Osteoblast (primary cell): ENCODE data around the gene SCUBE1. TPM values are rescaled to one million over a fixed set of nuclear protein-coding genes. Genes with fewer than 3 reads are reported as not detected.

Experiments
- DNase-seq: peaks from one replicate; pipeline ENCODE4 v3.0.0; 2011; ENCODE audit warnings: low spot score, mixed read lengths; ENCODE audit not compliant: insufficient read length; ENCODE audit errors: missing footprints
- H2AFZ ChIP-seq: 2 replicates; pipeline ENCODE4 v1.6.0; 2011; ENCODE audit warnings: mild to moderate bottlenecking, low read length
- H3K27ac ChIP-seq: 2 replicates; pipeline ENCODE4 v1.5.1; 2011; ENCODE audit warnings: mild to moderate bottlenecking, low read depth, low read length, moderate library complexity
- H3K27me3 ChIP-seq: 2 replicates; pipeline ENCODE4 v1.6.0; 2012; ENCODE audit warnings: mild to moderate bottlenecking, control low read depth, inconsistent platforms, low read length, moderate library complexity; ENCODE audit not compliant: insufficient read depth
- H3K36me3 ChIP-seq: 2 replicates; pipeline ENCODE4 v1.5.1; 2011; ENCODE audit warnings: mild to moderate bottlenecking, low read length, control low read depth, moderate library complexity; ENCODE audit not compliant: insufficient read depth
- H3K4me1 ChIP-seq: 2 replicates; pipeline ENCODE4 v1.5.1; 2011; ENCODE audit warnings: mild to moderate bottlenecking, low read length, control low read depth, moderate library complexity; ENCODE audit not compliant: insufficient read depth
- H3K4me2 ChIP-seq: 2 replicates; pipeline ENCODE4 v1.6.0; 2011; ENCODE audit warnings: mild to moderate bottlenecking, low read length; ENCODE audit not compliant: insufficient read depth
- H3K4me3 ChIP-seq: fragments of 200-600 bp; sonication (generic); 3 replicates; pipeline ENCODE4 v1.5.1; 2012; ENCODE audit warnings: mild to moderate bottlenecking, low read length, inconsistent platforms; ENCODE audit not compliant: insufficient read depth
- H3K79me2 ChIP-seq: 2 replicates; pipeline ENCODE4 v1.6.0; 2012; ENCODE audit warnings: mild to moderate bottlenecking, low read length, control low read depth, inconsistent platforms; ENCODE audit not compliant: insufficient read depth
- H3K9me3 ChIP-seq: 2 replicates; pipeline ENCODE4 v1.5.1; 2011; ENCODE audit warnings: low read depth, low read length, control low read depth
- H4K20me1 ChIP-seq: 2 replicates; pipeline ENCODE4 v1.6.0; 2012; ENCODE audit warnings: mild to moderate bottlenecking, low read length, control low read depth; ENCODE audit not compliant: insufficient read depth
- CTCF ChIP-seq: IDR thresholded peaks from 2 replicates; pipeline ENCODE4 v1.5.1; 2011; ENCODE audit warnings: mild to moderate bottlenecking, low read depth, low read length, moderate library complexity; ENCODE audit errors: extremely low read depth
- total RNA-seq: library from RNA; depleted of rRNA; stranded (reverse); fragments of >200 nt; gene quantifications from 2 replicates; pipeline ENCODE4 v1.2.3, GENCODE V29; 2012

SCUBE1 gene
- total RNA-seq, 1 donor, result 2.2 TPM

- Histone ChIP-seq H3K4me1 (no peaks in the 10 kb centered on the region), H3K27me3 (peaks cover 6% of the 10 kb centered on the region), H3K36me3 (no peaks in the 10 kb centered on the region), H2AFZ (no peak overlapping the region), H3K79me2 (no peaks in the 10 kb centered on the region), H3K4me3 (no peak overlapping the region), H3K27ac (no peak overlapping the region), H3K9me3 (no peaks in the 10 kb centered on the region), H4K20me1 (no peaks in the 10 kb centered on the region), H3K4me2 (no peak overlapping the region)
- DNase-seq, result no peak
- TF ChIP-seq CTCF, result no peak
Measured at GRCh38 chr22:43232445-43232844, 110.7 kb downstream of the SCUBE1 start.

- no peaks in the 10 kb centered on the region for H3K79me2 ChIP-seq
- H3K27ac ChIP-seq, result no peak overlapping the region
- no peak for TF ChIP-seq CTCF
- H3K4me3 ChIP-seq, result no peak overlapping the region
- no peaks in the 10 kb centered on the region for H3K9me3 ChIP-seq
- H3K36me3 ChIP-seq, result no peaks in the 10 kb centered on the region
- no peak overlapping the region for H3K4me2 ChIP-seq
- H3K4me1 ChIP-seq, result no peaks in the 10 kb centered on the region
- peak; percentile 89 for DNase-seq
- H3K27me3 ChIP-seq, result peaks cover 6% of the 10 kb centered on the region
- H2AFZ ChIP-seq, result no peak overlapping the region
- H4K20me1 ChIP-seq, result no peaks in the 10 kb centered on the region
Measured at GRCh38 chr22:43231724-43232034, 111.5 kb downstream of the SCUBE1 start.

GRCh38 chr22:43230971-43231723 is 112.0 kb downstream of the SCUBE1 start:
- Histone ChIP-seq H3K4me3 (no peak overlapping the region), H3K27me3 (peaks cover 6% of the 10 kb centered on the region), H3K36me3 (no peaks in the 10 kb centered on the region), H3K4me2 (no peak overlapping the region), H3K79me2 (no peaks in the 10 kb centered on the region), H3K9me3 (no peaks in the 10 kb centered on the region), H3K27ac (no peak overlapping the region), H4K20me1 (no peaks in the 10 kb centered on the region), H3K4me1 (no peaks in the 10 kb centered on the region), H2AFZ (no peak overlapping the region)
- peak; percentile 79 for TF ChIP-seq CTCF
- peak; percentile 95 for DNase-seq

GRCh38 chr22:43230571-43230970 is 112.6 kb downstream of the SCUBE1 start:
- H3K4me2 ChIP-seq, result no peak overlapping the region
- peaks cover 6% of the 10 kb centered on the region for H3K27me3 ChIP-seq
- no peaks in the 10 kb centered on the region for H3K36me3 ChIP-seq
- no peaks in the 10 kb centered on the region for H3K9me3 ChIP-seq
- no peak overlapping the region for H3K27ac ChIP-seq
- no peaks in the 10 kb centered on the region for H3K4me1 ChIP-seq
- no peak overlapping the region for H2AFZ ChIP-seq
- no peaks in the 10 kb centered on the region for H4K20me1 ChIP-seq
- H3K4me3 ChIP-seq, result no peak overlapping the region
- no peaks in the 10 kb centered on the region for H3K79me2 ChIP-seq
- no peak for TF ChIP-seq CTCF
- DNase-seq, result no peak
